Body of pancreas (tissue), 4 donors: ENCODE data around the gene RPL13.

Experiments used
- POLR2A ChIP-seq, 3 donors: fragments of 450-650 bp; IDR thresholded peaks; one replicate each; pipeline ENCODE4 v1.6.1; 2016; ENCODE audit warnings: antibody characterized with exemption in 3 of 3, mild to moderate bottlenecking in 2 of 3
- TF ChIP-seq, protein P1 (sequence below), 7 experiments: fragments of 450-650 bp in 4 of 7; fragments of 200-600 bp in 3 of 7; sonication (generic) in 3 of 7; IDR thresholded peaks; one replicate each; pipeline ENCODE4 v1.5.1; 2016 to 2019; ENCODE audit warnings: antibody characterized with exemption in 7 of 7

DNA sequence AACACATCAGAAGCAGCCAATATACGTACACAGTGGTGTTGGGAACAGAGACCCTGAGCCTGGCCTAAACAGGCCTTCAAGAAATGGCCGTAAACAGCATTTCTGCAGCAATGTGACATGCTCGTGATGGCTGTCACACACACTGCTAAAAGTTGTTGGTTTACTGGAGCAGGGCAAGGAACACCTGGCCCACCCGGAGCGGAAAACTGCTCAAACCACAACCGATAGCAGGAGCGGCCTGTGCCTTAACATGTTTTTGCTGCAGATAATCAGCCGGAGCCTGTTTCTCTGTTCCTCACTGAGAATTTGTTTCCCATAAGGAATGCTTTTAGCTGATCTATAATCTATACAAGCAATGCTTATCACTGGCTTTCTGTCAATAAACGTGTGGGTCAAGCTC, 47.0 kb downstream of the RPL13 start:
- TF ChIP-seq, protein P1, sequence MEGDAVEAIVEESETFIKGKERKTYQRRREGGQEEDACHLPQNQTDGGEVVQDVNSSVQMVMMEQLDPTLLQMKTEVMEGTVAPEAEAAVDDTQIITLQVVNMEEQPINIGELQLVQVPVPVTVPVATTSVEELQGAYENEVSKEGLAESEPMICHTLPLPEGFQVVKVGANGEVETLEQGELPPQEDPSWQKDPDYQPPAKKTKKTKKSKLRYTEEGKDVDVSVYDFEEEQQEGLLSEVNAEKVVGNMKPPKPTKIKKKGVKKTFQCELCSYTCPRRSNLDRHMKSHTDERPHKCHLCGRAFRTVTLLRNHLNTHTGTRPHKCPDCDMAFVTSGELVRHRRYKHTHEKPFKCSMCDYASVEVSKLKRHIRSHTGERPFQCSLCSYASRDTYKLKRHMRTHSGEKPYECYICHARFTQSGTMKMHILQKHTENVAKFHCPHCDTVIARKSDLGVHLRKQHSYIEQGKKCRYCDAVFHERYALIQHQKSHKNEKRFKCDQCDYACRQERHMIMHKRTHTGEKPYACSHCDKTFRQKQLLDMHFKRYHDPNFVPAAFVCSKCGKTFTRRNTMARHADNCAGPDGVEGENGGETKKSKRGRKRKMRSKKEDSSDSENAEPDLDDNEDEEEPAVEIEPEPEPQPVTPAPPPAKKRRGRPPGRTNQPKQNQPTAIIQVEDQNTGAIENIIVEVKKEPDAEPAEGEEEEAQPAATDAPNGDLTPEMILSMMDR (IDR thresholded peaks at IDR 0.05), result no peak
- no peak for TF ChIP-seq POLR2A (IDR thresholded peaks at IDR 0.05)
